RWPE2 (cell line): Measurements from ENCODE around the gene RRP8.

Experiments
- ATAC-seq: fragments of 200-7000 bp; cut with Tn5 transposase; 3 replicates; pipeline ENCODE4 v1.9.1; 2021; ENCODE audit warnings: low read depth
- DNase-seq: peaks from one replicate; pipeline ENCODE4 v3.0.0-alpha.2; 2020; ENCODE audit warnings: low spot score
- H3K27ac ChIP-seq: fragments of 450-650 bp; 2 replicates; pipeline ENCODE4 v1.5.1; 2017; ENCODE audit warnings: mild to moderate bottlenecking; ENCODE audit not compliant: poor library complexity, severe bottlenecking
- H3K27me3 ChIP-seq: fragments of 250-450 bp; sonication (Bioruptor Pico); 2 replicates; pipeline ENCODE4 v1.5.1; 2021; ENCODE audit warnings: mild to moderate bottlenecking, moderate library complexity; ENCODE audit not compliant: insufficient read depth, poor library complexity, severe bottlenecking
- H3K36me3 ChIP-seq: fragments of 250-450 bp; sonication (Bioruptor Pico); 2 replicates; pipeline ENCODE4 v1.5.1; 2020; ENCODE audit warnings: low read depth, mild to moderate bottlenecking, moderate library complexity
- H3K4me1 ChIP-seq: fragments of 250-450 bp; sonication (Bioruptor Pico); 2 replicates; pipeline ENCODE4 v1.5.1; 2021; ENCODE audit warnings: mild to moderate bottlenecking, moderate library complexity; ENCODE audit not compliant: insufficient read depth, poor library complexity, severe bottlenecking
- H3K4me3 ChIP-seq: fragments of 250-450 bp; sonication (Bioruptor Pico); 2 replicates; pipeline ENCODE4 v1.5.1; 2021; ENCODE audit warnings: mild to moderate bottlenecking, moderate library complexity; ENCODE audit not compliant: severe bottlenecking
- H3K9me3 ChIP-seq: fragments of 250-450 bp; sonication (Bioruptor Pico); 2 replicates; pipeline ENCODE4 v1.5.1; 2021; ENCODE audit warnings: mild to moderate bottlenecking, moderate library complexity; ENCODE audit not compliant: severe bottlenecking
- CTCF ChIP-seq: fragments of 450-650 bp; IDR thresholded peaks from one replicate; pipeline ENCODE4 v1.5.1; 2017; ENCODE audit warnings: mild to moderate bottlenecking, moderate library complexity; ENCODE audit not compliant: poor library complexity, severe bottlenecking

RRP8 gene

GRCh38 chr11:6615046-6615445, 11.6 kb upstream of the RRP8 start:
- DNase-seq: no peak
- H3K27me3 ChIP-seq: no peaks in the 10 kb centered on the region
- H3K9me3 ChIP-seq: no peaks in the 10 kb centered on the region
- H3K27ac ChIP-seq: no peak overlapping the region
- peaks cover 4% of the 10 kb centered on the region for H3K4me1 ChIP-seq
- no peak overlapping the region for H3K4me3 ChIP-seq
- no peak for TF ChIP-seq CTCF
- ATAC-seq: no peak
- H3K36me3 ChIP-seq: peaks cover 15% of the 10 kb centered on the region

GRCh38 chr11:6614446-6614845, 11.0 kb upstream of the RRP8 start:
- H3K4me3 ChIP-seq: no peak overlapping the region
- no peaks in the 10 kb centered on the region for H3K9me3 ChIP-seq
- peaks cover 21% of the 10 kb centered on the region for H3K36me3 ChIP-seq
- H3K27me3 ChIP-seq: no peaks in the 10 kb centered on the region
- H3K27ac ChIP-seq: no peak overlapping the region
- ATAC-seq (no peak), DNase-seq (no peak)
- H3K4me1 ChIP-seq: peaks cover under 1% of the 10 kb centered on the region
- TF ChIP-seq CTCF: no peak

GRCh38 chr11:6613496-6613895, 10.1 kb upstream of the RRP8 start:
- Histone ChIP-seq H3K27ac (peak overlapping the region; percentile 82), H3K27me3 (no peaks in the 10 kb centered on the region), H3K36me3 (peaks cover 31% of the 10 kb centered on the region), H3K4me3 (no peak overlapping the region), H3K4me1 (no peaks in the 10 kb centered on the region), H3K9me3 (no peaks in the 10 kb centered on the region)
- DNase-seq (no peak), ATAC-seq (no peak)
- TF ChIP-seq CTCF: no peak

GRCh38 chr11:6612213-6613041, 9.0 kb upstream of the RRP8 start, which contains the start of gene TAF10:
Gene TAF10 (minus strand): TSS chr11:6612216. CDS start chr11:6612189, 27 bp downstream.
- TF ChIP-seq CTCF: peak; percentile 43
- H3K4me1 ChIP-seq: peaks cover 3% of the 10 kb centered on the region
- H3K27me3 ChIP-seq: no peaks in the 10 kb centered on the region
- DNase-seq (peak; percentile 96), ATAC-seq (peak; percentile 93)
- H3K4me3 ChIP-seq: peak within 1 kb of the TSS; percentile 80
- peak within 1 kb of the TSS; percentile 82 for H3K27ac ChIP-seq
- peaks cover 41% of the 10 kb centered on the region for H3K36me3 ChIP-seq
- no peaks in the 10 kb centered on the region for H3K9me3 ChIP-seq

- no peaks in the 10 kb centered on the region for H3K27me3 ChIP-seq
- peak overlapping the region; percentile 82 for H3K27ac ChIP-seq
- DNase-seq (no peak), ATAC-seq (no peak)
- H3K36me3 ChIP-seq: peaks cover 46% of the 10 kb centered on the region
- peak overlapping the region; percentile 80 for H3K4me3 ChIP-seq
- TF ChIP-seq CTCF: no peak
- peaks cover 8% of the 10 kb centered on the region for H3K4me1 ChIP-seq
- no peaks in the 10 kb centered on the region for H3K9me3 ChIP-seq
These were observed 8.5 kb upstream of the RRP8 start for GRCh38 chr11:6611963-6612212.
